ENCODE measurements around the gene P3H3.

The P3H3 gene

GRCh38 chr12:6819106-6820030 is 8.8 kb upstream of the P3H3 start:
- H3K4me3 ChIP-seq (ENCODE audit: low read depth in 1 of 2, low read length in 2 of 2), result no peak overlapping the region
- no peak overlapping the region for H3K27ac ChIP-seq (ENCODE audit: low read depth, low read length)
- peaks cover 0 to 5% of the 10 kb centered on the region in 2 donors for H3K36me3 ChIP-seq (ENCODE audit: control insufficient read depth in 1 of 2, insufficient read depth in 2 of 2, low read length in 2 of 2)
- H3K4me1 ChIP-seq (ENCODE audit: control insufficient read depth in 1 of 2, insufficient read depth in 2 of 2, low read length in 2 of 2), result peaks cover 11% of the 10 kb centered on the region in 2 donors
- peaks cover 33 to 48% of the 10 kb centered on the region in 2 donors for H3K27me3 ChIP-seq (ENCODE audit: control insufficient read depth in 1 of 2, insufficient read depth in 2 of 2, low read length in 2 of 2)
- no peak overlapping the region for H3K9ac ChIP-seq (ENCODE audit: low read depth in 1 of 2, low read length in 2 of 2)
- no peaks in the 10 kb centered on the region for H3K9me3 ChIP-seq (ENCODE audit: control insufficient read depth in 1 of 2, low read length in 2 of 2)

DNA sequence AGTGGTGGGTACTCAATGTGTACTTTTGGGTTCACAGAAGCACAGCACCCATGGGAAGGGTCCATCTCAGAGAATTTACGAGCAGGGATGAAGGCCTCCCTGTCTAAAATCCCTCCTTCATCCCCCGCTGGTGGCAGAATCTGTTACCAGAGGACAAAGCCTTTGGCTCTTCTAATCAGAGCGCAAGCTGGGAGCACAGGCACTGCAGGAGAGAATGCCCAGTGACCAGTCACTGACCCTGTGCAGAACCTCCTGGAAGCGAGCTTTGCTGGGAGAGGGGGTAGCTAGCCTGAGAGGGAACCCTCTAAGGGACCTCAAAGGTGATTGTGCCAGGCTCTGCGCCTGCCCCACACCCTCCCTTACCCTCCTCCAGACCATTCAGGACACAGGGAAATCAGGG is 8.0 kb upstream of the P3H3 start:
- H3K36me3 ChIP-seq (ENCODE audit: control insufficient read depth in 1 of 2, insufficient read depth in 2 of 2, low read length in 2 of 2), result peaks cover 0 to 5% of the 10 kb centered on the region in 2 donors
- H3K27me3 ChIP-seq (ENCODE audit: control insufficient read depth in 1 of 2, insufficient read depth in 2 of 2, low read length in 2 of 2), result peaks cover 33 to 56% of the 10 kb centered on the region in 2 donors
- no peak overlapping the region for H3K9ac ChIP-seq (ENCODE audit: low read depth in 1 of 2, low read length in 2 of 2)
- peaks cover 11 to 13% of the 10 kb centered on the region in 2 donors for H3K4me1 ChIP-seq (ENCODE audit: control insufficient read depth in 1 of 2, insufficient read depth in 2 of 2, low read length in 2 of 2)
- H3K9me3 ChIP-seq (ENCODE audit: control insufficient read depth in 1 of 2, low read length in 2 of 2), result no peaks in the 10 kb centered on the region
- H3K27ac ChIP-seq (ENCODE audit: low read depth, low read length), result no peak overlapping the region
- H3K4me3 ChIP-seq (ENCODE audit: low read depth in 1 of 2, low read length in 2 of 2), result no peak overlapping the region

DNA sequence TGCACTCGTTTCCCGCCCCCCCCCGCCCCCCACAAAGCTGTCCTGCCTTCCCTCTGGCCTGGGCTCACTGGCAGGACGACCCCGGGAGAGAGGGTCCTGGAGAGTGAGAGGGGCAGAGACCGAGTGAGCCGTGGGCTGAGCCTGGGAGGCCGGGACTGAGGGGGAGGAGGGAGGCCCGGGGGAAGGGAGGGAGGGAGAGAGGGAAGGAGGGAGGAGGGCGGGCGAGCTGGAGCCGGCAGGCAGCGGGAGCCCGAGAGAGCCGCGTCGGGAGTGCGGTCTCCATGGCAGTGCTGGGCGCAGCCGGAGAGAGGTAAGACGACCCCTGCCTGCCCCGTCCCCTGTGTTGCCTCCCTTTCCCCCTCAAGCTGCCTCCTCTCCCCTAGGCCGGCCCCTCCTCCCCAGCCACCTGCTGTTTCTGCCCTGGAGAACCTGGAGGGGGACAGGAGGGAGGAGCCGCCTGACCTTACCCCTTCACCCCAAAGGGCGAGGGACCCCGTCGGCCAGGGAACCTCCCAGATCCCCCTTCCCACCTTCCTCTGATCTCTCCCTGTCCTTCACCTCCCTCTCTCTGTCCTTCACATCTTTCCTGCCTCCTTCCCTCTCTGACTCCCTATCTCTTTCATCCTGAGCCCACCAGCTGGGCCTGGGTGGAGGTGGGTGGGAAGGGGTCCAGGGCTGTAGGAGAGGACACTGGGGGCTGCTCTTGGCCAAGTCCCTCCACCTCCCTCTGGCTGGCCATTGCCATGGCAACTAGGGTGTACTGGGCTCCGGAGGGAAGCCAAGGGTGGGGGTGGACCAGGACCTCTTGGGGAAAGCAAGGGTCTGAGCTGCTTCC is 6.4 kb upstream of the P3H3 start, which contains the start of gene GPR162:
Gene GPR162, plus strand, starts transcription at position 231 of the 835 bp plus-strand sequence. CDS start 2,078 bp downstream, outside the sequence.
- H3K9ac ChIP-seq (ENCODE audit: low read depth in 1 of 2, low read length in 2 of 2), result peak within 1 kb of the TSS in 1 of 2 donors; percentile 25
- peaks cover 33 to 51% of the 10 kb centered on the region in 2 donors for H3K27me3 ChIP-seq (ENCODE audit: control insufficient read depth in 1 of 2, insufficient read depth in 2 of 2, low read length in 2 of 2)
- H3K9me3 ChIP-seq (ENCODE audit: control insufficient read depth in 1 of 2, low read length in 2 of 2), result no peaks in the 10 kb centered on the region
- H3K27ac ChIP-seq (ENCODE audit: low read depth, low read length), result no peak within 1 kb of the TSS
- H3K4me1 ChIP-seq (ENCODE audit: control insufficient read depth in 1 of 2, insufficient read depth in 2 of 2, low read length in 2 of 2), result peaks cover 11 to 17% of the 10 kb centered on the region in 2 donors
- peak within 1 kb of the TSS; percentile 49 to 53 for H3K4me3 ChIP-seq (ENCODE audit: low read depth in 1 of 2, low read length in 2 of 2)
- peaks cover 0 to 5% of the 10 kb centered on the region in 2 donors for H3K36me3 ChIP-seq (ENCODE audit: control insufficient read depth in 1 of 2, insufficient read depth in 2 of 2, low read length in 2 of 2)

GRCh38 chr12:6822426-6823135 is 5.6 kb upstream of the P3H3 start:
- Histone ChIP-seq H3K9ac (ENCODE audit: low read depth in 1 of 2, low read length in 2 of 2) (no peak overlapping the region), H3K27me3 (ENCODE audit: control insufficient read depth in 1 of 2, insufficient read depth in 2 of 2, low read length in 2 of 2) (peaks cover 33 to 49% of the 10 kb centered on the region in 2 donors), H3K4me3 (ENCODE audit: low read depth in 1 of 2, low read length in 2 of 2) (peak overlapping the region in 1 of 2 donors; percentile 49), H3K4me1 (ENCODE audit: control insufficient read depth in 1 of 2, insufficient read depth in 2 of 2, low read length in 2 of 2) (peaks cover 11 to 24% of the 10 kb centered on the region in 2 donors), H3K27ac (ENCODE audit: low read depth, low read length) (no peak overlapping the region), H3K36me3 (ENCODE audit: control insufficient read depth in 1 of 2, insufficient read depth in 2 of 2, low read length in 2 of 2) (peaks cover 0 to 4% of the 10 kb centered on the region in 2 donors), H3K9me3 (ENCODE audit: control insufficient read depth in 1 of 2, low read length in 2 of 2) (no peaks in the 10 kb centered on the region)

GRCh38 chr12:6823182-6824084 is 4.8 kb upstream of the P3H3 start:
- Histone ChIP-seq H3K36me3 (ENCODE audit: control insufficient read depth in 1 of 2, insufficient read depth in 2 of 2, low read length in 2 of 2) (no peaks in the 10 kb centered on the region), H3K4me3 (ENCODE audit: low read depth in 1 of 2, low read length in 2 of 2) (no peak overlapping the region), H3K4me1 (ENCODE audit: control insufficient read depth in 1 of 2, insufficient read depth in 2 of 2, low read length in 2 of 2) (peaks cover 11 to 27% of the 10 kb centered on the region in 2 donors), H3K9me3 (ENCODE audit: control insufficient read depth in 1 of 2, low read length in 2 of 2) (no peaks in the 10 kb centered on the region), H3K27ac (ENCODE audit: low read depth, low read length) (no peak overlapping the region), H3K9ac (ENCODE audit: low read depth in 1 of 2, low read length in 2 of 2) (no peak overlapping the region), H3K27me3 (ENCODE audit: control insufficient read depth in 1 of 2, insufficient read depth in 2 of 2, low read length in 2 of 2) (peaks cover 33 to 49% of the 10 kb centered on the region in 2 donors)

- H3K9ac ChIP-seq (ENCODE audit: low read depth in 1 of 2, low read length in 2 of 2), result no peak overlapping the region
- no peaks in the 10 kb centered on the region for H3K36me3 ChIP-seq (ENCODE audit: control insufficient read depth in 1 of 2, insufficient read depth in 2 of 2, low read length in 2 of 2)
- H3K4me1 ChIP-seq (ENCODE audit: control insufficient read depth in 1 of 2, insufficient read depth in 2 of 2, low read length in 2 of 2), result peaks cover 11 to 32% of the 10 kb centered on the region in 2 donors
- no peak overlapping the region for H3K27ac ChIP-seq (ENCODE audit: low read depth, low read length)
- peaks cover 34 to 49% of the 10 kb centered on the region in 2 donors for H3K27me3 ChIP-seq (ENCODE audit: control insufficient read depth in 1 of 2, insufficient read depth in 2 of 2, low read length in 2 of 2)
- H3K4me3 ChIP-seq (ENCODE audit: low read depth in 1 of 2, low read length in 2 of 2), result no peak overlapping the region
- H3K9me3 ChIP-seq (ENCODE audit: control insufficient read depth in 1 of 2, low read length in 2 of 2), result no peaks in the 10 kb centered on the region
Measured at GRCh38 chr12:6824085-6824775, 4.0 kb upstream of the P3H3 start.

DNA sequence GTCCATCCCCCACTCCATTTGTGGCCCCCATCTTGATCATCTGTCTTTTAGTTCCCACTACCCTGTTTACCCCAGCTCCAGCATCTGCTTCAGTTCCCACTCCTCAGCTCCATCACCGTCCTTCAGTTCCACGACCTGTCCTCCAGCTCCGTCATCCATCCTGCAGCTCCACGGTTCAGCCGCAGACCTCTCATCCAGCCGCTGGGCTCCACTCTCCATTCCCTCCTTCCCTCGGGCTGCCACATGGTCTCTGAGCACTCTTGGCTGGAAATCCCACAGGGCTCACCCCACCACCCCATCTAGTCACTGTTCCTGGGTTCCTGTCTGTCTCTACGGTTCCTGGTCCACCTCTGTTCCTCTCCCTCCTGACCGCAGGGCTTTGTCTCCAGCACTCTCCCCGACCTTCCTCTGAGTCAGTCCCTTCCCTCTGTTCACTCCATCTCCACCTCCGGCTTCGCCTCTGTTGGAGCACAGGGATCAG is 3.3 kb upstream of the P3H3 start:
- peaks cover 36 to 44% of the 10 kb centered on the region in 2 donors for H3K27me3 ChIP-seq (ENCODE audit: control insufficient read depth in 1 of 2, insufficient read depth in 2 of 2, low read length in 2 of 2)
- peaks cover 16 to 39% of the 10 kb centered on the region in 2 donors for H3K4me1 ChIP-seq (ENCODE audit: control insufficient read depth in 1 of 2, insufficient read depth in 2 of 2, low read length in 2 of 2)
- H3K4me3 ChIP-seq (ENCODE audit: low read depth in 1 of 2, low read length in 2 of 2), result no peak overlapping the region
- H3K27ac ChIP-seq (ENCODE audit: low read depth, low read length), result no peak overlapping the region
- H3K36me3 ChIP-seq (ENCODE audit: control insufficient read depth in 1 of 2, insufficient read depth in 2 of 2, low read length in 2 of 2), result no peaks in the 10 kb centered on the region
- H3K9ac ChIP-seq (ENCODE audit: low read depth in 1 of 2, low read length in 2 of 2), result no peak overlapping the region
- no peaks in the 10 kb centered on the region for H3K9me3 ChIP-seq (ENCODE audit: control insufficient read depth in 1 of 2, low read length in 2 of 2)

DNA sequence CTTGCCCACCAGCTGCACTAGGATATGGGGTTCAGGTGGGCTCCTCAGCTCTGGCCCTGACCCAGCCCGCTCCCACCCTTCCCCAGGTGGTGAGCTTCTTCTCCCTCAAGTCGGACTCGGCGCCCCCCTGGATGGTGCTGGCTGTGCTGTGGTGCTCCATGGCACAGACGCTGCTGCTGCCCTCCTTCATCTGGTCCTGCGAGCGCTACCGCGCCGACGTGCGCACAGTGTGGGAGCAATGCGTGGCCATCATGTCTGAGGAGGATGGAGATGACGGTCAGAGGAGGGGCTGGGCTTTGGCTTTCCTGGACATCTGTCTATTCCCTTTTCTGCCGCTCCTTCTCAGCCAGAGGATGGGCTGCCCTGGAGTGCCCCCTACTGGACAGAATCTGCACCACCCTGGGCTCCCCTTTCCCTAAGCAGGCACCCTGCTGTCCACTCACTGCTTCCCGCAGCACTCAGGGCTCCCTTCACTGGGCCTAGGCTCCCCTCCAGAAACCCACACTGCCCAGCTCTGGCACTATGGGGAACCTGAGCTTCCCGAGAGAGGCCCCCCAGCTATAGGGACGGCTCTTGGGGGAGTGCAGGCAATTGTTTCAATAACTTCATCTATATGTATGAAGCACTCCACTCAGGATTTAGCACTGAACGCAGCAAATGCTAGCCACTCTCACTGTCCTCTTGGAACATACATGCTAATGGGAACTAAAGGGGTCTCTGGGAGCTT is 2.6 kb upstream of the P3H3 start:
- H3K27me3 ChIP-seq (ENCODE audit: control insufficient read depth in 1 of 2, insufficient read depth in 2 of 2, low read length in 2 of 2), result peaks cover 33 to 38% of the 10 kb centered on the region in 2 donors
- H3K4me3 ChIP-seq (ENCODE audit: low read depth in 1 of 2, low read length in 2 of 2), result peak overlapping the region in 1 of 2 donors; percentile 32
- H3K36me3 ChIP-seq (ENCODE audit: control insufficient read depth in 1 of 2, insufficient read depth in 2 of 2, low read length in 2 of 2), result no peaks in the 10 kb centered on the region
- H3K9ac ChIP-seq (ENCODE audit: low read depth in 1 of 2, low read length in 2 of 2), result no peak overlapping the region
- peaks cover 16 to 43% of the 10 kb centered on the region in 2 donors for H3K4me1 ChIP-seq (ENCODE audit: control insufficient read depth in 1 of 2, insufficient read depth in 2 of 2, low read length in 2 of 2)
- no peaks in the 10 kb centered on the region for H3K9me3 ChIP-seq (ENCODE audit: control insufficient read depth in 1 of 2, low read length in 2 of 2)
- no peak overlapping the region for H3K27ac ChIP-seq (ENCODE audit: low read depth, low read length)

Measured in duodenal mucosa (tissue), 2 donors.